HG03196 (cell line): ENCODE results near the gene PSMD1.

Source experiments
- ATAC-seq: cut with Tn5 transposase; IDR thresholded peaks from one replicate; pipeline ENCODE4 v1.9.1; 2021; ENCODE audit not compliant: unreplicated experiment

Gene PSMD1

GRCh38 chr2:231200805-231201474 lies 144.3 kb downstream of the PSMD1 start:
- no peak for ATAC-seq

- no peak for ATAC-seq
Measured at GRCh38 chr2:231201475-231201814, 144.8 kb downstream of the PSMD1 start.

GRCh38 chr2:231203087-231203486 lies 146.4 kb downstream of the PSMD1 start:
- no peak for ATAC-seq

GRCh38 chr2:231204146-231204545 lies 147.5 kb downstream of the PSMD1 start:
- ATAC-seq = no peak

DNA sequence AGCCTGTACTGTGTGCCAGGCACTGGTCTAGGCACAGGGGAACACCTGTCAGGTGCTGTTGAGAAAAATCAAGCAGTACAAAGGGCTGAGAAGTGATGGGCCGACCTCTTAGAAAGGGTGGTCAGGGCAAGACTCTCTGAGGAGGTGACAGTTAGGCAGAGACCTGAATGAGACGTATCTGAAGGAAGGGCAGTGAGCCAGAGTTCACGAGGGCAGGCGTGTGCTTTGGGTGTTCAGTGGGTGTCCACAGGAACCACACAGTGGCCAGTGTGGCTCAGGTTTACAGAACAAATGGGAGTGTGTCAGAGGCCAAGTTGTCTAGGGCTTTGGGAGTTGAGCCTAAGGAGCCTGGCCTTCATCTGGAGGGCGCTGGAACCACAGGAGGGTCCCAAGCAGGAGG lies 147.9 kb downstream of the PSMD1 start:
- ATAC-seq = no peak

DNA sequence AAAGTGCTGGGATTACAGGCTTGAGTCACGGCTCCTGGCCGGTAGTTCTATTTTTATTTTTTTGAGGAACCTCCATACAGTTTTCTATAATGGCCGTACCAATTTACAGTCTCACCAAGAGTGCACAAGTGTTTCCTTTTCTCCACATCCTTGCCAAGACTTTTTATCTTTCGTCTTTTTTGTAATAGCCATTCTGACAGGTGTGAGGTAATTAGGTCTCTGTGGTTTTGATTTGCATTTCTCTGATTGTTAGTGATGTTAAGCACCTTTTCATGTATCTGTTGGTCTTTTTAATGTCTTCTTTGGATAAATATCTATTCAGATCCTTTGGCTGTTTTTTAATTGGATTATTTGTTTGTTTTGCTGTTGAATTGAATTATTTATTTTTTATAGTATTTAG lies 151.1 kb downstream of the PSMD1 start:
- no peak for ATAC-seq

DNA sequence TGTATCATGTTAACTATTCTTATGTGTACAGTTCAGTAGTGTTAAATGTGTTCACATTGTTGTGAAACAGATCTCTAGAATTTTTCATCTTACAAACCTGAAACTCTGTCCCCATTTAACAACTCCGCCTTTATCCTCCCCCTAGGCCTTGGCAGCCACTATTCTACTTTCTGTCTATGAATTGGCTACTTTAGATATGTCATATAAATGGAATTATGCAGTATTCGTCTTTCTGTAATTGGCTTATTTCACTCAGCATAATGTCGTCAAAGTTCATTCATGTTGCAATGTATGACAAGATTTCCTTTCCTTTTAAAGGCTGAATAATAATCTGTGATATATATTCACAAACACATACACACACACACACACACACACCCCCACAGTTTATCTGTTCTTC lies 154.1 kb downstream of the PSMD1 start:
- no peak for ATAC-seq

DNA sequence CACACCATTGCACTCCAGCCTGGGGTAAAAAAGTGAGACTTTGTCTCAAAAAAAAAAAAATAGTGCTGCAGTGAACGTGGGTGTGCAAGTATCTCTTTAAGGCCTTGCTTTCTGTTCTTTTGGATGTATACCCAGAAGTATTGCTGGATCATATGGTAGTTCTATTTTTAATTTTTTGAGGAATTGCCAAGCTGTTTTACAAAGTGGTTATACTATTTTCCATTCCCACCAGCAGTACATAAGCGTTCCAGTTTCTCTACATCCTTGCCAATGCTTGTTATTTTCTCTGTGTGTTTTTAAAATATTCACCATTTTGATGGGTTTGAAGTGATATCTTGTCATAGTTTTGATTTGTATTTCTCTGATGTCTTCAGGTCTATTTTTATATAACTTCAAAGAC lies 154.8 kb downstream of the PSMD1 start:
- ATAC-seq = no peak

GRCh38 chr2:231212329-231212845 lies 155.7 kb downstream of the PSMD1 start:
- ATAC-seq = no peak

DNA sequence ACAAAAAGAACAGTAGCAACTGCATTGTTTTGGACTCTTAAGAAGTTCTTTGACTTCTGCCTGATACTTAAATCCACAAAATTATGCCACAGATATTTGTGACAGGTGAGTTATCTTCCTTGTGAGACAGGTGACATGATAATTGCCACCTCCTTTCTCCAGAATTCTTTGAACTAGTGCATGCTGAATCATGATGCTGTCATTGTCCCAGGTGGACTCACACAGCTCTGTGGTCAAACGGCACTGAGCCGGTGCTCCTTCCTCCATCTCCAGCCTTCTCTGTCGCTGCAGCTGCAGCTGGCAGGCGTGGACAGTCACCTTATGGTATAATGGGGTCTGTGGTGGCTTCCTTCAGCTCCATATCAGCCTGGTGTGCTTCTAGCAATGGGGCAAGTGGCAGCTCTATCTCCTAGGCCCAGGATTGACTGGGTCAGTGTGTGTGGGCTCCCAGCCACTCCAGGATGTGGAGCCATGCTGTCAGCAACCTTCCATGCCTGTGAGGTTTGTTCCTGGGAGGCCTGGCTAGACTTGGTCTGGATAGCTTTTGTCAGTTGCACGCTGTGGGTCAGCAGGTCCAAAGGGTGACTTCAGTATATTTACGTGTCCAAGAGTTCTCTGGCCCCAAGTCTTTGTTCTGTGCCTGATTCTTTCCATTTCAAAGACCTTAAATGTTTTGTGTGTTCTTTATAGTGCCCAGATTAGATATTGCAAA lies 157.4 kb downstream of the PSMD1 start:
- no peak for ATAC-seq

DNA sequence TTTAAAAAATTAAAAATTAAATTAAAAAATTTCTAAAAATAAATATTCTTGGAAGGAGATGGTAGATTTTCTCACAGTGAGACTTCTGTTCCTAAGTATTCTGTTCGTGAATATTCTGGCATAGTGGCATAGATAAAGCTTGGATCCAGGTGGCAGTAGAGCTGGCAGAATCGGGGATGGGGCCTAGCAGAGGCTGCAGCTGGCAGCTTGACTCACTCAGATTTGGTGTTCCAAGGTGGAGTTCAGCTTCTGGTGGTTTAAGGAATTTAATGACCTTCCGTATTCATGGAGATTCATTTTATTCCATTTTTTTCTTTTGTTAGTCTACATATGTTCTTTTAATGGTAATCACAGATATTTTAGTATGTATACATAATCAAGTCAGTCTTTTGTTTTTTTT lies 161.7 kb downstream of the PSMD1 start:
- no peak for ATAC-seq

GRCh38 chr2:231219289-231219688 lies 162.6 kb downstream of the PSMD1 start:
- no peak for ATAC-seq

DNA sequence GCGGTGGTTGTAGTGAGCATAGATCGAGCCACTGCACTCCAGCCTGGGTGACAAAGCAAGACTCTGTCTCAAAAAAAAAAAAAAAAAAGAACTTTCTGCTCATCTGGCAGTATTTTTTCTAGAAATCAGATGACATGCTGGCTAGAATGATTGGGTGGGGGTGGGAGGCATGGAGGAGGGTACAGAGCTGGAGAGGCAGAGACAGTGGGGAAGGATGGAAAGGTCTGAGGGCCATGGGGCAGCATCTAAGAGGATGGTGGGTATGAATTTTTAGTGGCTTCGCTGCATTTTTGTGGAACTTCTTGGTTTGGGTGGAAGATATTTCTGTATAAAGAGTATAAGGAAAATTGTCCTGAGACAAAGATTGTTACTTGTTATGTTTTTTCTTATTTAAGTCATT lies 165.1 kb downstream of the PSMD1 start:
- no peak for ATAC-seq
